Measurements from ENCODE around the gene TAF11L5.
A peak's percentile ranks its signal among the peaks of the same experiment; 100 is the strongest.
"Not testable (repeated sequence)": the region's sequence is repeated elsewhere in the genome, so short reads cannot be mapped to it uniquely, and the experiment has no call there.

The TAF11L5 gene

DNA sequence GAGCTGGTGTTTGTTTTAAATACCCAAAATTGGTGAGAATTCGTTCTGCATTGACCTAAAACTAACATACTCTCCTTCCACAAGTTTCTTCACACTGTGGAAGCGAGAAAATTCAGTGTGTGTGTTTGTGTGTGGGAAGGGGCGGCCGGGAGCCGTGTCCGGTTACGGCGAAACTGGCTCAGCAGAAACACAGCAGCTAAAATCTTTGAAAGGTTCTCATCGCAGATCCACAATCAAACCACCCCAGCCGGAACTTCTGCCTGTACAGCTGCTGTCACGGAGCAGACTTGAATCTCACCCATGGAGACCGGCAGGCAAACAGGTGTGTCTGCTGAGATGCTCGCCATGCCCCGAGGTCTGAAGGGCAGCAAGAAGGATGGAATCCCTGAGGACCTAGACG lies at the start of gene TAF11L5:
Gene TAF11L5 (plus strand): TSS at position 301 of the 400 bp plus-strand sequence.
- DNase-seq (ENCODE audit: low read depth): not testable (repeated sequence)

- no peak for DNase-seq (ENCODE audit: low read depth)
Observed at GRCh38 chr5:17477043-17477442, 48.0 kb upstream of the TAF11L5 start.

GRCh38 chr5:17477573-17478265 lies 47.3 kb upstream of the TAF11L5 start:
- DNase-seq (ENCODE audit: low read depth): no peak

DNA sequence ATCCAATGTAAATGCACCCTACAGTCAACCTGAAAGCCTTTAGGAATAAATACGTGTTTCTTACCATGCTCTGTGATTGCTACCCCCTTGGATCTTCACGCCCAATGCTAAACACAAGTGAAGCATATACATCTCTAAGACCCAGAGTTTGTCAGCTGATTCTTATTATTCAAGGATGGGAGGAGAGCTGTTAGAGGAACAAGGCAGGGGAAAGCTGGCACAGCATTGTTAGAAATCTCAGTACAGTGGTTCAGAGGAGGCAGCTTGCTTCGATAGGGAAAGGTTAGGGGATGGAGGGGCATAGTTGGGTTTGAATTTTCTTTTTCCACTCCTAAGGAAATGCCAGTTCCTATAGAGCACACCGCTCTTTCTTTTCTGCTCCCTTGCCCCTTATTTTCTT lies 43.7 kb upstream of the TAF11L5 start:
- DNase-seq (ENCODE audit: low read depth): no peak

GRCh38 chr5:17482790-17483189 lies 42.2 kb upstream of the TAF11L5 start:
- DNase-seq (ENCODE audit: low read depth): no peak

DNA sequence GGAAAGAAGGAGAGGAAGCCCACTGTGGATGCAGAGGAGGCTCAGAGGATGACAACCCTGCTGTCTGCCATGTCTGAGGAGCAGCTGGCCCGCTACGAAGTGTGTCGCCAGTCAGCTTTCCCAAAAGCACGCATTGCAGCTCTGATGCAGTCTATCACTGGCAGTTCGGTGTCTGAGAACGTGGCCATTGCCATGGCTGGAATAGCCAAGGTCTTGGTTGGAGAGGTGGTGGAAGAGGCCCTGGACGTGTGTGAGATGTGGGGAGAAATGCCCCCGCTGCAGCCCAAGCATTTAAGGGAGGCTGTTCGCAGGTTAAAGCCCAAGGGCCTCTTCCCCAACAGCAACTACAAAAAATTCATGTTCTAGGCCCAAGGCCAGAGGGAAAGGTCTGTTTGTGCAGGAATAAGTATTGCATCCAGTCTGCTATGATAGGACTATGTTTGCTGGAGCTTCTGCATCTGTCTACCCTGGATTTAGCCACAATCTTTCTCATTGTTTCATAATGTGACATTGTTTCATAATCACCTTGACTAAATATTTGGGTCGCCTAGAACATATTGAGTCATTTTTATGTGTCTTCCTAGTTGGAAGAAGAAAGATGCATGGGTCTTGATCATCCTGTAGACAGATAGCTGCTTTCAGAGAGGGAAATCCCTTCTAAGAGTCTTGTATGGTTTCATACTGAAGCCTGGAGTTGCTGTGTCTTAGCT lies 38.4 kb upstream of the TAF11L5 start:
- DNase-seq (ENCODE audit: low read depth): not testable (repeated sequence)

DNA sequence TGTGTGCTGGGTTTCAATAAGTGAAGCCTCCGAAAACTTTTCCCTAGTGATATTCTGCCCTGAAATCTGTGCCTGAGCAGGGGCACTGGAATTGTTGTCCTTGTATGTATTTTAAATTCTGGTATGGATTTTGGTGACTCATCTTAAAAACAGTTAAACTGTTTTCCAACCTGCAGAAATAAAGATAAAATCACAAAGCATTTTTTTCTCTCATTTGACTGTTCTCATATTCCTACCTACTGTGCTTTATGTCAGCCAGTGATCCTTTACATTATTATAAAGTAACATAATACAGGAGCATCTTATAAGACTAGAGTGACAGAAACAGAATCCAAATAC lies 37.9 kb upstream of the TAF11L5 start:
- no peak for DNase-seq (ENCODE audit: low read depth)

- not testable (repeated sequence) for DNase-seq (ENCODE audit: low read depth)
Observed at GRCh38 chr5:17491257-17491656, 33.8 kb upstream of the TAF11L5 start.

DNA sequence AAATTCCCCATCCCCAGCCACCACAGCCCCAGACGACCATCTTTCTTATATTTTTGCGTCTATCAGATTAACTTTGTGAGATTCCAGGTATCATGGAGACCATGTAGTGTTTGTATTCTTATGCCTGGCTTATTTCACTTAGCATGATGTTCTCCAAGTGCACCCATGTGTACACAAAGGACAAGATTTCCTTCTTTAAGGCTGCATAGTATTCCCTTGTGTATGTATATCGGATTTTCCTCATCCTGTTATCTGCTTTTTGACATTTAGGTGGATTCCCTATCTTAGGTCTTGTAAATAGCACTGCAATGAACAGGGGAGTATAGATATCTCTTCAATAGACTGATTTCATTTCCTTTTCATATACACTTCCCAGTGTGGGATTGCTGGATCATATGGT lies 32.3 kb upstream of the TAF11L5 start:
- no peak for DNase-seq (ENCODE audit: low read depth)

DNA sequence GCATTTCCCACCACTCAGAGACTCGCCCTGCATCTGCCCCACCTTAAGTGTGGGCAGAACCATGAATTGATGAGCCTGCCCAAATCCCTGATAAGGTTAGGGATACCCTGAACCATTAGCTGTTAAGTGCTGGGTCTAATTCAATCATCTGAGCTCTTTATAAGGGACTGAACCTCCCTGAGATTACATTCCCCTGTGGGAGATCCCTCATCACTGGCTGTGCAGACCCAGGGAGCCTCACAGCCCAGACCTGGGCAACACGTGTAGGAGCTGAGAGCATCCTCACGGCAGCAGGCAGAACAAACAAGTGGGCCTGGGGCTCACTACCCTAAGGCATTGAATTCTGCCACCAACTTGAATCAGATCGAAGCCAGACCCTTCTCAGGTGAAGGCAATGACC lies 27.6 kb upstream of the TAF11L5 start:
- DNase-seq (ENCODE audit: low read depth): no peak

GRCh38 chr5:17497931-17498330 lies 27.1 kb upstream of the TAF11L5 start, which contains the start of gene TAF11L2:
Gene TAF11L2, plus strand, starts transcription at chr5:17498231.
- DNase-seq (ENCODE audit: low read depth): not testable (repeated sequence)

- no peak for DNase-seq (ENCODE audit: low read depth)
Observed at GRCh38 chr5:17511775-17512325, 13.2 kb upstream of the TAF11L5 start.

DNA sequence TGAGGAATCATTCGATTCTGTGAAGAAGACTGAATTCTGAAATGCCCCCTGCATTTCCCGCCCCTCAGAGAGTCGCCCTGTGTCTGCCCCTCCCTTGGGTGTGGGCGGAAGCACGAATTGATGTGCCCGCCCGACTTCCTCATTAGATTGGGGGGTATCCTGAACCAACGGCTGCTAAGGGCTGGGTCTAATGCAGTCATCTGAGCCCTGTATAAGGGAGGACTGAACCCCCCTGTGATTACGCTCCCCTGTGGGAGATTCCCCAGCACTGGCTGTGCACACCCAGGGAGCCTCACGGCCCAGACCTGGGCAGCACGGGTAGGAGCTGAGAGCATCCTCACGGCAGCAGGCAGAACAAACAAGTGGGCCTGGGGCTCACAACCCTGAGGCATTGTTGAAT lies 7.5 kb upstream of the TAF11L5 start:
- DNase-seq (ENCODE audit: low read depth): not testable (repeated sequence)

DNA sequence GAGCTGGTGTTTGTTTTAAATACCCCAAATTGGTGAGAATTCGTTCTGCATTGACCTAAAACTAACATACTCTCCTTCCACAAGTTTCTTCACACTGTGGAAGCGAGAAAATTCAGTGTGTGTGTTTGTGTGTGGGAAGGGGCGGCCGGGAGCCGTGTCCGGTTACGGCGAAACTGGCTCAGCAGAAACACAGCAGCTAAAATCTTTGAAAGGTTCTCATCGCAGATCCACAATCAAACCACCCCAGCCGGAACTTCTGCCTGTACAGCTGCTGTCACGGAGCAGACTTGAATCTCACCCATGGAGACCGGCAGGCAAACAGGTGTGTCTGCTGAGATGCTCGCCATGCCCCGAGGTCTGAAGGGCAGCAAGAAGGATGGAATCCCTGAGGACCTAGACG lies 7.0 kb upstream of the TAF11L5 start, which contains the start of gene TAF11L3:
Gene TAF11L3 (plus strand): TSS at position 301 of the 400 bp plus-strand sequence.
- DNase-seq (ENCODE audit: low read depth): not testable (repeated sequence)

GRCh38 chr5:17519508-17519907 lies 5.5 kb upstream of the TAF11L5 start:
- not testable (repeated sequence) for DNase-seq (ENCODE audit: low read depth)

GRCh38 chr5:17521501-17521900 lies 3.5 kb upstream of the TAF11L5 start, which contains the start of gene TAF11L4:
Gene TAF11L4, plus strand, starts transcription at chr5:17521801.
- not testable (repeated sequence) for DNase-seq (ENCODE audit: low read depth)

DNA sequence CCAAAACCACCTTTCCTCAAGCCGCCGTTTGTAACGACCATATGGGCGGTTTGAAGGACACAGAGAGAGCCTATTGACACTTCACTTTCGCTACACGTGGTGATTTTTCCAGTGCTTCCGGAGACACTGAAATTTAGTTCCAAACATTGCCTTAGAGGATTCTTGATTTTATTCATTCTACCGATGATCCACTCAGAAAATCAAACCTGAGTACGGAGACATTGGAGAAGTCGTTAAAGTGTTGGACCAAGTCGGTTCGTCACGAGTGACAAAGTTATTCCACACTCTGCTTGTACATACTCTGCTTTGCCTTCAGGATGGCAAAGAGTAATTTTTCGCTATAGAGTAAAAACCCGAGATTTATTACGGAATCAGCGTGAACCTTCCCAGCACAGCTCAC lies 1.5 kb downstream of the TAF11L5 start:
- peak; percentile 1 for DNase-seq (ENCODE audit: low read depth)

DNA sequence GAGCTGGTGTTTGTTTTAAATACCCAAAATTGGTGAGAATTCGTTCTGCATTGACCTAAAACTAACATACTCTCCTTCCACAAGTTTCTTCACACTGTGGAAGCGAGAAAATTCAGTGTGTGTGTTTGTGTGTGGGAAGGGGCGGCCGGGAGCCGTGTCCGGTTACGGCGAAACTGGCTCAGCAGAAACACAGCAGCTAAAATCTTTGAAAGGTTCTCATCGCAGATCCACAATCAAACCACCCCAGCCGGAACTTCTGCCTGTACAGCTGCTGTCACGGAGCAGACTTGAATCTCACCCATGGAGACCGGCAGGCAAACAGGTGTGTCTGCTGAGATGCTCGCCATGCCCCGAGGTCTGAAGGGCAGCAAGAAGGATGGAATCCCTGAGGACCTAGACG lies 3.3 kb downstream of the TAF11L5 start, which contains the start of gene TAF11L6:
Gene TAF11L6 (plus strand): TSS at position 301 of the 400 bp plus-strand sequence.
- not testable (repeated sequence) for DNase-seq (ENCODE audit: low read depth)

Measured in fibroblast of the conjunctiva (primary cell).